Endothelial cell (in vitro differentiated cells): ENCODE data around the gene POLR3GL. TPM values are rescaled to one million over a fixed set of nuclear protein-coding genes. Genes with fewer than 3 reads are reported as not detected.

Source experiments
- DNase-seq: peaks from one replicate; pipeline ENCODE4 v3.0.0; 2021; ENCODE audit warnings: low spot score
- H3K27ac Mint-ChIP-seq: one replicate; pipeline ENCODE4 v1.8.0; 2021; ENCODE audit warnings: mixed read lengths, inconsistent platforms; ENCODE audit not compliant: unreplicated experiment
- H3K27me3 Mint-ChIP-seq: one replicate; pipeline ENCODE4 v1.8.0; 2021; ENCODE audit warnings: mild to moderate bottlenecking, moderate library complexity, mixed read lengths, inconsistent platforms; ENCODE audit not compliant: unreplicated experiment
- H3K36me3 Mint-ChIP-seq: one replicate; pipeline ENCODE4 v1.8.0; 2021; ENCODE audit warnings: mild to moderate bottlenecking, low read depth, mixed read lengths, inconsistent platforms; ENCODE audit not compliant: unreplicated experiment
- H3K4me1 Mint-ChIP-seq: one replicate; pipeline ENCODE4 v1.8.0; 2021; ENCODE audit warnings: mild to moderate bottlenecking, mixed read lengths, inconsistent platforms; ENCODE audit not compliant: unreplicated experiment
- H3K4me3 Mint-ChIP-seq: one replicate; pipeline ENCODE4 v1.8.0; 2021; ENCODE audit warnings: mild to moderate bottlenecking, mixed read lengths, inconsistent platforms; ENCODE audit not compliant: unreplicated experiment
- H3K9me3 Mint-ChIP-seq: one replicate; pipeline ENCODE4 v1.8.0; 2021; ENCODE audit warnings: mixed read lengths, inconsistent platforms; ENCODE audit not compliant: unreplicated experiment
- total RNA-seq: library from RNA; stranded (reverse); fragmentation: NEBNext Ultra II Directional; extraction: Animal tissue kit (Norgen Biotek cat#: 25700); gene quantifications from one replicate; pipeline ENCODE4 v1.2.1, GENCODE V29; 2021; ENCODE audit not compliant: unreplicated experiment
- TF ChIP-seq, protein P1 (sequence below): fragments of 200-600 bp; sonication (generic); IDR thresholded peaks from one replicate; pipeline ENCODE4 v1.5.0; 2021; ENCODE audit warnings: antibody characterized with exemption; ENCODE audit not compliant: unreplicated experiment

The POLR3GL gene
- total RNA-seq, 1 donor from 2014 or later: 12.4 TPM

DNA sequence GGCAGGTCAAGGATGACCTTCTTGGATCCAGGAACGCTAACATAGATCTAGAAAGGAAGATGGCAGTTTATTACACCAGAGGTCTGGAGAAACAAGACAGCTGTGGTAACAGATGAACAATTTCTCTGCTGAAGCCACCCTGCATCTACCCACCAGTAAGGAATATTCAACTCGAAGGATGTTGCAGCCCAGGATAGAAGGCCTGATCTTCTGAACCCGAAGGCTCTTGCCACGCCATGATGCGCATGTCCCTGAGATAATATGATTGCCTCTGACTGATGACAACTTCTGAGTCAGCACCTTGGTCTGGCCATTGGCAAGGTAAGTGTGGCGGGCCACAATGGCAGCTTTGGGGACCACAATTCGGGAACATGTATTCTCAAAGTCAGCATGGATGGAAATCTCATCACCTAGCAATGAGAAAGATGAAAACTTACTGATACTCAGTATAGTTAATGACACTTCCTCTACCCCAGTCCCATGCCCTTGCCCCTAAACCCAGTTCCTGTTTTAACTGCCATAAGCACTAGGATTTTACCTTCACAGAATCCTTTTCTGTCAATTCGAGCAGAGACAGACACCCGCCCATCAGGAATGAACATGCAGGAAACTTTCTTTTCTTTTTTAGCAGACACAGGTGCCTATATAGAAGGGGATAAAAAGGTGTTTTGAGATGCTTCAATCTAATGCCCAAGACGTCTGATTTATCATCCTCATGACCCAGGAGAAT, 30.1 kb downstream of the POLR3GL start:
- H3K36me3 Mint-ChIP-seq: peaks cover 42% of the 10 kb centered on the region
- H3K4me3 Mint-ChIP-seq: peak overlapping the region; percentile 100
- DNase-seq: no peak
- TF ChIP-seq, protein P1, sequence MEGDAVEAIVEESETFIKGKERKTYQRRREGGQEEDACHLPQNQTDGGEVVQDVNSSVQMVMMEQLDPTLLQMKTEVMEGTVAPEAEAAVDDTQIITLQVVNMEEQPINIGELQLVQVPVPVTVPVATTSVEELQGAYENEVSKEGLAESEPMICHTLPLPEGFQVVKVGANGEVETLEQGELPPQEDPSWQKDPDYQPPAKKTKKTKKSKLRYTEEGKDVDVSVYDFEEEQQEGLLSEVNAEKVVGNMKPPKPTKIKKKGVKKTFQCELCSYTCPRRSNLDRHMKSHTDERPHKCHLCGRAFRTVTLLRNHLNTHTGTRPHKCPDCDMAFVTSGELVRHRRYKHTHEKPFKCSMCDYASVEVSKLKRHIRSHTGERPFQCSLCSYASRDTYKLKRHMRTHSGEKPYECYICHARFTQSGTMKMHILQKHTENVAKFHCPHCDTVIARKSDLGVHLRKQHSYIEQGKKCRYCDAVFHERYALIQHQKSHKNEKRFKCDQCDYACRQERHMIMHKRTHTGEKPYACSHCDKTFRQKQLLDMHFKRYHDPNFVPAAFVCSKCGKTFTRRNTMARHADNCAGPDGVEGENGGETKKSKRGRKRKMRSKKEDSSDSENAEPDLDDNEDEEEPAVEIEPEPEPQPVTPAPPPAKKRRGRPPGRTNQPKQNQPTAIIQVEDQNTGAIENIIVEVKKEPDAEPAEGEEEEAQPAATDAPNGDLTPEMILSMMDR: no peak
- H3K27me3 Mint-ChIP-seq: peaks cover 5% of the 10 kb centered on the region
- H3K27ac Mint-ChIP-seq: no peak overlapping the region
- H3K9me3 Mint-ChIP-seq: no peaks in the 10 kb centered on the region
- H3K4me1 Mint-ChIP-seq: peaks cover 52% of the 10 kb centered on the region

DNA sequence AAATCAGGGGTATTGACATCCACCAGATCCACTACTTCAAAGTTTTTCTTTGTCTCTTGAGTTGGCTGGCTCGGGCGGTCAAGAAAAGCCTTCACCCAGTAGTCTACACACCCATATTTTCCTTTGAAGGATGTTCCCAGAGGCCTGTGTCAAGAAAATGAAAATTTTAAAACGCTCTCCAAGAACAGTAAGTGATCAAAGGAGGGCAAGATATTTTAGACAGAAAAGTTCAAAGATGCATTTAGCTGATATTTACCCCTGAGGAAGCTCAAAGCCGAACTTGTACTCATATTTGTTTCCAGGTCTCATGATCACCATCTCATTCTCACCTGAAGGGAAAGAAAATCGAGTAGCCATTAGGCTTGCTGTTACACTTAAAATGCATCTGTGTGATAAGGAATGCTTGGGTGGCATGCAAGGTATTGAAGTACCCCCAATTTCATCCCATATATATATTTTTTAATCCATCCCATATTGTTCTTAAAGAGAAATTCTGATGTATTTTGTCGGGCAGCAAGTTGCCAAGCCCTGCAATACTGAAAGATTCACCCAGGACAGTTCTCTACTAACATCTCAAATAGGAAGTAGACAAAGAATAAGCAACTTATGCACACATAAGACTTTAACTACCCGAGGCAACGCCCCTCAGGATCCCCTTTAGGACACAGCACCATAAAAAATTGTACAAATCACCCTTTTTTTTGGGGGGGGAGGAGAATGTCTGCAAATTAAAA, 30.8 kb downstream of the POLR3GL start:
- Mint-ChIP-seq H3K4me1 (peaks cover 57% of the 10 kb centered on the region), H3K4me3 (peak overlapping the region; percentile 100), H3K27ac (peak overlapping the region; percentile 98), H3K36me3 (peaks cover 42% of the 10 kb centered on the region), H3K27me3 (peaks cover 5% of the 10 kb centered on the region), H3K9me3 (no peaks in the 10 kb centered on the region)
- TF ChIP-seq, protein P1: no peak
- DNase-seq: no peak

DNA sequence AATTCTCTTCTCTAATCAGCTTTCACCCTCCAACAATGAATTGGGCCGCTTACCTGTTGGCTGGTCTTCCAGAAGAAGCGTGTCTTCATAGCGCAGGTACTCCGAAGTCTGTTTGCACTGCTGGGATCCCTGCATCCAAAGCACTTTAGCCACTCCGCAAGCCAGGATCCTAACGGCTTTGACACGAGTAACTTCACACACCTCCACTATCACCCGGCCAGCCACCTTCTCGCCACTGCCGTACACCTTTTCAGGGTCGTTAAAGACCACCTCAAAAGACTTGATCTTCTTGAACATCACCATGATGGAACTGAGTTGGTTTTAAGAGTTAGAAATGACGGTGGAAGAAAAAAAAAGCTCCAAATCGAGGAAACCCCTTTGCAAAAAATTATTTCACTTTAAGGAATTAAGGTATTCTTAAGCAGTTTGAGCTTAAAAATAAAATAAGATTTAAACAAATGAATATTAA, 31.5 kb downstream of the POLR3GL start:
- peaks cover 5% of the 10 kb centered on the region for H3K27me3 Mint-ChIP-seq
- no peak for DNase-seq
- peak overlapping the region; percentile 100 for H3K4me3 Mint-ChIP-seq
- peak overlapping the region; percentile 98 for H3K27ac Mint-ChIP-seq
- H3K4me1 Mint-ChIP-seq: peaks cover 55% of the 10 kb centered on the region
- TF ChIP-seq, protein P1: no peak
- peaks cover 42% of the 10 kb centered on the region for H3K36me3 Mint-ChIP-seq
- H3K9me3 Mint-ChIP-seq: no peaks in the 10 kb centered on the region

DNA sequence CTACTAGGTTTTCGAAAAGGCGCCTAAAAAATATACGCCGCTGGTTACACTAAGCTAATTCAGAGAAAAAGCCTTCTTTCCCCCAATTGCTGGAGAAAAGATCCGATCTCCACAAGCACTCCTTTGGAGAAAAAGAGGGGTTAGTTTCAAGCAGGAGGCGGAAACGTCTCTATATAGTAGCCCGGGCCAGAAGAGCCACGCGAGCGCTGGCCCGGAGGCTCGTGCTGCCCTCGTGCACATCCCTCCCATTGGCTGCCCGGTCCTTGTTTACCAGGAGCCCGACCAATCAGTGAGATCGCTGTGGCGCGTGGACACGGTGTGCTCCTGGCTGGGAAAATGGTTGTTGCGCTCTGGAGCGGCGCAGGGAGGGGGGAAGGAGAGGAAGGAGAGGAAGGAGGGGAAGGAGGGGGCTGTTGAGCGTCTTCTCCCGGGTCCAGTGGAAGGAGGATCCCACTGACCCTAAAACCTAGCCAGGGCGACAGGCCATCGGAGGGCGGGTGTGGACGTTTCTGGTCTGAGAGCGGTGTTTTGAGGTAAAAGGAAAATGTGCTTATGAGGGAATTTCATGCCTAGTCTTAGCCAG, 32.0 kb downstream of the POLR3GL start, which contains the start of gene TXNIP:
TXNIP (minus strand) TSS at position 147 of the 583 bp plus-strand sequence. CDS start 313 bp downstream, outside the sequence.
- Mint-ChIP-seq H3K4me1 (peaks cover 55% of the 10 kb centered on the region), H3K27ac (peak within 1 kb of the TSS; percentile 98), H3K9me3 (no peaks in the 10 kb centered on the region), H3K36me3 (peaks cover 42% of the 10 kb centered on the region), H3K4me3 (peak within 1 kb of the TSS; percentile 100), H3K27me3 (peaks cover 5% of the 10 kb centered on the region)
- peak; percentile 93 for DNase-seq
- TF ChIP-seq, protein P1: no peak
